NCI-H526 (cell line): ENCODE results near the gene ST3GAL2.
A peak's percentile ranks its signal among the peaks of the same experiment; 100 is the strongest.
"Not testable (repeated sequence)": the region's sequence is repeated elsewhere in the genome, so short reads cannot be mapped to it uniquely, and the experiment has no call there.

Experiments
- DNase-seq, 2 experiments: peaks; one replicate each; lab custom pipeline; 2025; lab: John Stamatoyannopoulos, UW

ST3GAL2 gene

GRCh38 chr16:70467113-70467512, 28.2 kb upstream of the ST3GAL2 start:
- DNase-seq, result no peak

GRCh38 chr16:70466805-70467076, 27.8 kb upstream of the ST3GAL2 start:
- DNase-seq, result no peak

DNA sequence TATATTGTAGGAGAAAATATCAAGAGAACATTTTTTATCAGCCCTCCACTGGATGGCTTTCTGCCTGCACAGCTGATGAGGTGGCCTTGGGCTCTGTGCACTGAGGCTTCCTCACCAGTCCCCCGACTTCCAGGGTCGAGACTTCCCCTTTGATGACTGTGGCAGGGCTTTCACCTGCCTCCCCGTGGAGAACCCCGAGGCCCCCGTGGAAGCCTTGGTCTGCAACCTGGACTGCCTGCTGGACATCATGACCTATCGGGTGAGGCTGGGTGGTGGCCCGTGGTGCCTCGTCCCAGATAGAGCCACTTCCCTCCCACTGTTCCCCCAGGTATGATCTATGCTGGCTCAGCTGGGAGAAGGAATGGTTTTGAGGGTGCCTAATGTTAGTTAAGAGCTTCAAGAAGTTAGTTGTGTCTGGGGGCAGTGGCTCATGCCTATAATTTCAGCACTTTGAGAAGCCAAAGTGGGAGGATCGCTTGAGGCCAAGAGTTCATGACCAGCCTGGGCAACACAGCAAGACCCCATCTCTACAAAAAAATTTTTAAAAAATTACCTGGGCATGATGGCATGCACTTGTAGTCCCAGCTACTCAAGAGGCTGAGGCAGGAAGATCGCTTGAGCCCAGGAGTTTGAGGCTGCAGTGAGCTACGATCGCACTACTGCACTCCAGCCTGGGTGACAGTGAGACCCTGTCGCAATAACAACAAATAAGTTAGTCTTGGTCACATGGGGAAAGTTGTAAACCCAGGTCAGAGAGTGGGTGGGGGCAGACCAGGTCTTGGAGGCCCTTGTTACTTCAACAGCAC, 27.3 kb upstream of the ST3GAL2 start:
- no peak for DNase-seq

DNA sequence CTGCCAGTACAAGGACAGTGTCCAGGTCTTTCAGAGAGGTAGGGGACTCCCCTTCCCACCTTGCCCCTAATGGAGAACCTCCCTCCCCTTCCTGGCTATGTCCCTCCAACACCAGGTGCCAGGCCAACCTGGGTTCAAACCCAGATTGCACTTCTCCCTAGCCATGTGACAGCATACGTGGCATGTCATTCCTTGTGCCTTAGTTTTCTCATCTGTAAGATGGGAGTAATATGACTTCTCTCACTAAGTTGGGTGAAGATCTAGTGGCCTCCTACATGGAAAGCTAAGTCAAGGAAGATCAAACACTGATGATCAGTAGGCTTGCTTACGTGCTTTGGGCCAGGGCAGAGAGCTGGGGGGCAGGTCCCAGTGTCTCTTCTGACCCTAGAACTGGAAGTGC, 24.3 kb upstream of the ST3GAL2 start:
- no peak for DNase-seq

DNA sequence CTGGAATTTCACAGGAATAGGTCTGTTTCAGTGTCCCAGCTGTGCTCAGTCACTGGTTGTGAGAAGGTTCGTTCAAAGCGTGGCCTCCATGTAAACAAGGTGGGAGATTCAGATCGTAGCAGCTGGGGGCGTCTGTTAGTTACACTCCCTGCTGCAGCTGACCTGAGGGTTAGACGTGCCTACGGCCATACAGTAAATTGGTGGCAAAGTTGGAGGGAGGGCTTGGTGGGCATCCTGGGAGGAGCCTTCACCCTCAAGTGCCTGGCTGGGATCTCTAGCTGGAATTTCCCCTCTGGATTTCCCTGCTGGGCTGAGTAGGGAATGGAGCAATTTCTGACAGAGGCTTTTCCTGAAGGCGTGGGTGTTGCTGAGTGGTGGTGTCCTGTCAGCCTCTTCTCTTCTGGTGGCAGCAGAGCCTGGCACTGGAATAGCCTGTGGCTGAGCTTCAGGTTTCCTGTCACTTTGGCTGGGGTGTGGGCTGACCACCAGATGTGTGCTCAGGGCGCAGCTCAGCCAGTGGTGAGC, 21.9 kb upstream of the ST3GAL2 start:
- no peak for DNase-seq

GRCh38 chr16:70457446-70458166, 18.7 kb upstream of the ST3GAL2 start:
- DNase-seq, result no peak

GRCh38 chr16:70455910-70456309, 17.0 kb upstream of the ST3GAL2 start:
- DNase-seq, result no peak

DNA sequence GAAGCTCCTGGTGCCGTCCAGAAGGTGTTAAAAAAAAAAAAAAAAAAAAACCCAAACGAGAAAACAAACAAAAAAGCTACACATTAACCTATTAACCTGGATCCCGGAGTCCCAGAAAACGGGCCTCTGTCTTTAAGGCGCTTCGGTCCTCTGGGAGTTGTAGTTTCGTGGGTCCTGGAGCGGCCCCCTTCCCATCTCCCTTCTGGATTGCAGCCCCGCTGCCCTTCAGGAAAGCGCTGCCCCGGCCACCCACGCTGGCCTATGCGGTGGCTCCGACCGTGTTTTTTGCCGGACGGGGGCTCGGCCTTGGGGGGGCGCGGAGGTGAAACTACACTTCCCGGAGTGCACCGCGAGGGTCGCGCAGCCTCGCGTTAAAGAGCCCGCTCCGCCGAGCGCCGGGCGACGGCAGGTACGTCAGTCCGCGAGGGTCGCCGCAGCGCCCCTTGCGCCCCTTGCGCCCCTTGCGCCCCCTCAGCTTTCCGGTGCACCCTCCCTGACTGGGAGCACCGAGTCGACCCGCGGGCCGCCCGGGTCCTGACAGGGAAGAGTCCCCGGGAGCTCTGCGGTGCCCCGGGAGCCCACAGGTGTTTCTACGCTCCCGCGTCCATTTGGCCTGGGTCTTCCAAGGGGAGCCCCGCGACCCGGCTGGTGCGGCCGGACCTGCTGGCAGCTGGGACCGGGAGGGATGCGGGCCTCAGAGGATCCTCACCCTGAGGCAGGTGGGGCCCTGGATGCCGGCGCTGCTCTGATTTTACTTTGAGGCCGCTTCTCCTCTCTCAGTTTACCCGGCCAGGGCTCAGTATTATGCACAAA, 15.5 kb upstream of the ST3GAL2 start, which contains the start of gene FCSK:
FCSK (plus strand) TSS at position 374 of the 813 bp plus-strand sequence. CDS start 8,596 bp downstream, outside the sequence.
- DNase-seq, result peak; percentile 48 to 87

DNA sequence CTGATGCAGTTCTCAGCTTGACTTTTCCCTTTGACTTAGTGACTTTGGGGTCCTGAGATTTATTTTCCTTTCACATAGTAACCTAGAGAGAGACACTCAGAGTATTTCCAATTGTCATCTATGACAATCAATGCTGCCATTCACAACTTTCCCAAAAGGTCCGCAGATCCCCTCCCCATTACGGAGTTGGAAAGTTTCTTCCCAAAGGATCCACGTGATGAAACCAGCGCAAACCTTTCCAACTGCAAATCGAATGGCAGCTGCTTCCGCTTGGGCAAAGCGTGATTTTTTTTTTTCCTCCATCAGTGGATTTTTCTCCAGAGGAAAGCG, 15.0 kb upstream of the ST3GAL2 start:
- peak in 1 of 2 experiments; percentile 48 for DNase-seq

DNA sequence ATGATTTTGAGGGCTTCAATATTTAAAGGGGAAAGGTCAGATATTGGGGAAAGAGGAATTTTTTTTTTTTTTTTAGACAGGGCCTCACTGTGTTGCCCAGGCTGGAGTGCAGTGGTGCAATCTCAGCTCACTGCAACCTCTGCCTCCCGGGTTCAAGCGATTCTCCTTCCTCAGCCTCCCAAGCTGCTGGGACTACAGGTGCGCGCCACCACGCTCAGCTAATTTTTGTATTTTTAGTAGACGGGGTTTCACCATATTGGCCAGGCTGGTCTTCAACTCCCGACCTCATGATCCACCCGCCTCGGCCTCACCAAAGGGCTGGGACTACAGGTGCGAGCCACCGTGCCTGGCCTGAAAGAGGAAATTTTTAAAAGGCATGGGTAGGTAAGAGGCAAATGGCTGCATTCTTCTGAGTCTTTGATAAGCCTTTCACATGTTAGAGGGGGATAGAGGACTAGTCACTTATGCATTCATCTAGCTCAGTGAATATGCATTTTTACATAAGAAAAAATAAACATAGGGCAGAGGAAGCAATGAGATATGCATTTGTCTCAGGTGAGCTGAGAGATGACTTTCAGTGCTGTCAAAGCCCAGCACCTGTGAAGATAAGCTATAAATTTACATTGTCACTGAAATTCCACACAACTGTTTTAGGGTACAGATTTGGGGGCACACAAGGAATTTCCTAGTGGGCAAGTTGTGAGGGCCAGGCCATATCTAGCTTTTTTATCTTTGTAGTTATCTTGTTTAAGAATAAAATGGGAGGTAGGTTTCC, 14.4 kb upstream of the ST3GAL2 start:
- no peak for DNase-seq

- DNase-seq, result not testable (repeated sequence)
These were observed 12.1 kb upstream of the ST3GAL2 start for GRCh38 chr16:70451004-70451340.

GRCh38 chr16:70450142-70451003, 11.5 kb upstream of the ST3GAL2 start:
- not testable (repeated sequence) for DNase-seq

DNA sequence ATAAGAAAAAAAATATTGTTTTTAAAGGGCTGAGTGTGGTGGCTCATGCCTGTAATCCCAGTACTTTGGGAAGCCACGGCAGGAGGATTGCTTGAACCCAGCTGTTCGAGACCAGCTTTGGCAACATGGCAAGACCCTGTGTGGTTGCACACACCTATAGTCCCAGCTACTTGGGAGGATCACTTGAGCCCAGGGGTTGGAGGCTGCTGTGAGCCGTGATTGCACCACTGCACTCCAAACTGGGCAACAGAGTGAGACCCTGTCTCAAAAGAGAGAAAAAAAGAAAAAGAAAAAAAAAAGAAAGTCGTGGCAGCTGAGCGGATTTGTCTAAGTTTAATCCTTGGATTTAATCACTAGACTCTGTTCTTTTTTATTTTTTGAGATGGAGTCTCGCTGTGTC, 9.2 kb upstream of the ST3GAL2 start:
- no peak for DNase-seq

DNA sequence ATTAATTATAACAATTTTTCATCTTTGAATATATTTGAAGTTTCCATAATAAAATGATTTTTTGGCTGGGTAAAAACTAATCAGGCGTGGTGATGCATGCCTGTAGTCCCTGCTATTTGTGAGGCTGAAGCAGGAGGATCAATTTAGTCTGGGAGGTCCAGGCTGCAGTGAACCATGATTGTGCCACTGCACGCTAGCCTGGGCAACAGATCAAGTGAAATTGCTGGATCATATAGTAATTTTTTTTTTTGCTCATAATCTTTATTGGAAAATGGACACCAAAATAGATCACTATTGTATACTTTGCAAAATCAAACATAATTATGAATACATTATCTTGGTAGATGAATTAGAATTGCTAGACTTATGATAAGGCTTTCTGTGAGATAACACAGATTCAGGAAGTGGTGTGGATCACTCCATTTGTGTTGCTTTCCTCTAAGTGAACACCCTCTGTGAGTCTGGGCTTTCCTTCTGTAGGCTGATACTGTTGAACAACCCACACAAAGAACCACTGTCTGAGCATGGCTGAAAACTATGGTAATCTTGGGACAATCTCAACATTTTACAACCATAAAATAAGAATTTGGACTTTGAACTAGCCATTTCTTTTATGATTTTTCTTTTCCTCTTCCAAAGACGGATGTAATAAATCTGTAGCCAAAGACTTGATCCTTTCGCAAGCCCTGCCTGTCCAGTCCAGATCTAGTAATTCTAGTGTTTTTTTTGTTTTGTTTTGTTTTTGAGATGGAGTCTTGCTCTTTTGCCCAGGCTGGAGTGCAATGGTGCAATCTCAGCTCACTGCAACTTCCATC, 5.6 kb upstream of the ST3GAL2 start:
- no peak for DNase-seq

GRCh38 chr16:70442344-70442743, 3.4 kb upstream of the ST3GAL2 start:
- no peak for DNase-seq

- no peak for DNase-seq
These were observed 2.6 kb upstream of the ST3GAL2 start for GRCh38 chr16:70441406-70441990.

DNA sequence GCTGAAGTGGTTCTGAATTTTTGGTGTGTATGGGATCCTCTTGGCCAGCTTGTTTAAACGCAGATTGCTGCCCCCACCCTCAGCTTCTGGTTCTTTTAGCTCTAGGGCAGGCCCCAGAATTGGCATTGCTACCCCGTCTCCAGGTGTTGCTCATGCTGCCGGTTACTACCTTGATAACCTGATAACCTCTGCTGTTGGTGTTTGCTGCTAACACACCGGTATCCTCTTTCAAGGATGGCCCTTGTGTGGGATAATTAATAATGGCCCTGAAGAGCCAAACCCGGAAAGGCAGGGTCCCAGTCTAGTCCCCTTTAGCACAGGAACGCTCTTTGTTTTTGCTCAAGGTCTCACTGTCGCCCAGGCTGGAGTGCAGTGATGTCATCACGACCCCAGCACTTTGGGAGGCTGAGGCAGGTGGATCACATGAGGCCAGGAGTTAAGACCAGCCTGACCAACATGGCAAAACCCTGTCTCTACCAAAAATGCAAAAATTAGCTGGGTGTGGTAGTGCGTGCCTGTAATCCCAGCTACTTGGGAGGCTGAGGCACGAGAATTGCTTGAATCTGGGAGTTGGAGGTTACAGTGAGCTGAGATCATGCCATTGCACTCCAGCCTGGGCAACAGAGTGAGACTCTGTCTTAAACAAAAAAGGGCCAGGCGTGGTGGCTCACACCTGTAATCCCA, 1.3 kb upstream of the ST3GAL2 start:
- no peak for DNase-seq

GRCh38 chr16:70438585-70438968, 323 bp downstream of the ST3GAL2 start:
- DNase-seq, result peak in 1 of 2 experiments; percentile 47
